Activated naive CD4-positive, alpha-beta T cell treated with anti-CD3 and anti-CD28 coated beads, Interleukin-2, amount 10 ng/mL, durations not matched to agents 7 days and 5 days (primary cell): ENCODE measurements around the gene DNAJB8.

Source experiments
- CTCF ChIA-PET: fragments of 350-600 bp; sonication (Branson Sonifier 250); formaldehyde crosslinking; loops from one replicate; lab custom pipeline; 2021; ENCODE audit warnings: antibody characterized with exemption; lab: Charles Lee
- DNase-seq: peaks from one replicate; pipeline ENCODE4 v3.0.0-alpha.2; 2020
- H3K27ac Mint-ChIP-seq: one replicate; pipeline ENCODE4 v1.8.0; 2021; ENCODE audit warnings: mild to moderate bottlenecking, moderate library complexity, mixed read lengths
- H3K27me3 Mint-ChIP-seq: one replicate; pipeline ENCODE4 v1.8.0; 2021; ENCODE audit warnings: mild to moderate bottlenecking, mixed read lengths
- H3K36me3 Mint-ChIP-seq: one replicate; pipeline ENCODE4 v1.8.0; 2021; ENCODE audit warnings: mixed read lengths
- H3K4me1 Mint-ChIP-seq: one replicate; pipeline ENCODE4 v1.8.0; 2021; ENCODE audit warnings: mixed read lengths
- H3K4me3 Mint-ChIP-seq: one replicate; pipeline ENCODE4 v1.8.0; 2021; ENCODE audit warnings: mild to moderate bottlenecking, moderate library complexity, mixed read lengths
- H3K9me3 Mint-ChIP-seq: one replicate; pipeline ENCODE4 v1.8.0; 2021; ENCODE audit warnings: mixed read lengths

Gene DNAJB8

DNA sequence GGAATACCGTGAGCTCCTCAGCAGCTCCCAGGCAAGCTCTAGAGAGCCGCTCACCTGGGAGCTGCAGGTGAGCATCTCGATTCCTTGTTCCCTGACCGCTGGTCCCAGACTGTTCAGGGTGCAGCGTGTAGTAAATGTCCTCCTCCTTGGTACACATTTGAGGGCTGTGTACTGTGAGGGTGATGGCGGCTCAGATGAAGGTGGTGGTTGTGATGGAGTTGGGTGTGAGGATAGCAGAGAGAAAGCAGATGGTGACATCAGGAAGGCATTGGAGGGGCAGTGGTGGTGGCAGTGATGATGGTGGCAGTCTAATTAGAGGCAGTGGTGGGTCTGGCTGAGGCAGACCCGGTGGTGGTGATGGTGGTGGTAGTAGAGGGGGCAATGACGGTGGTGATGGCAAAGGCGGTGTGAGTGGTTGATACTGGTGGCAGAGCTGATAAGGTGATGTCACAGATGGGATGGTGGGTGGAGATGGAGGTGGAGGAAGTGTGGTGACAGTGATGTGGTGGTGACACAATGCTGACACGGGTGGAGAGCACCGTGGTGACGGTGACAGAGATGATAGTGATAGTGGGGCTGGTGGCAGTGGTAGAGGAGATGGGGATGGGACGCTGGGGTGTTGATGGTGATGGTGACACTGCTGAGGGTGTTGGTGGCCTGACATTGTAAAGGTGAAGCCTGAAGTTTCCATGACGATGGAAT, at the start of gene DNAJB8:
DNAJB8 (minus strand) TSS at position 51 of the 702 bp plus-strand sequence. CDS start 3,645 bp downstream, outside the sequence.
- DNase-seq = peak; percentile 47
- H3K9me3 Mint-ChIP-seq = no peaks in the 10 kb centered on the region
- H3K4me1 Mint-ChIP-seq = peaks cover 6% of the 10 kb centered on the region
- H3K27ac Mint-ChIP-seq = no peak within 1 kb of the TSS
- peaks cover 37% of the 10 kb centered on the region for H3K27me3 Mint-ChIP-seq
- H3K4me3 Mint-ChIP-seq = no peak within 1 kb of the TSS
- no peaks in the 10 kb centered on the region for H3K36me3 Mint-ChIP-seq
- CTCF ChIA-PET = no interaction called here

DNA sequence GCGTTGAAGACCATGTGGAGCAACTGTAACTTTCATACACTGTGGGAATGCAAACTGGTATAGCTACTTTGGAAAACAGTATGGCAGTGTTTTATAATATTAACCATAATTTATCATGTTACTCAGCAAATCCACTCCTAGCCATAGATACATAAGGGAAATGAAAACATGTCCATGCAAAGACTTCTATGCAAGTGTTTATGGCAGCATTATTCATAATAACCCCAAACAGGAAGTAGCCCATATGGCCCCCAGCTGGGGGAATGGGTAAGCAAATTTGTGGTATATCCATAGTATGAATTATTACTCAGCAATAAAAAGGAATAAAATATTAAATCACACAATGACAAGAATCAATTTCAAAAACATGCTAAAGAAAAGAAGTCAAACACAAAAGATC, 49.3 kb upstream of the DNAJB8 start:
- H3K27me3 Mint-ChIP-seq = peaks cover 45% of the 10 kb centered on the region
- H3K27ac Mint-ChIP-seq = no peak overlapping the region
- no peaks in the 10 kb centered on the region for H3K4me1 Mint-ChIP-seq
- DNase-seq = no peak
- H3K4me3 Mint-ChIP-seq = no peak overlapping the region
- peaks cover 10% of the 10 kb centered on the region for H3K9me3 Mint-ChIP-seq
- no peaks in the 10 kb centered on the region for H3K36me3 Mint-ChIP-seq
- CTCF ChIA-PET = interaction anchor here (1.2 kb wide), 1 partner anchor 90 kb away, joined by 4 read pairs; no protein-coding TSS in a partner anchor

DNA sequence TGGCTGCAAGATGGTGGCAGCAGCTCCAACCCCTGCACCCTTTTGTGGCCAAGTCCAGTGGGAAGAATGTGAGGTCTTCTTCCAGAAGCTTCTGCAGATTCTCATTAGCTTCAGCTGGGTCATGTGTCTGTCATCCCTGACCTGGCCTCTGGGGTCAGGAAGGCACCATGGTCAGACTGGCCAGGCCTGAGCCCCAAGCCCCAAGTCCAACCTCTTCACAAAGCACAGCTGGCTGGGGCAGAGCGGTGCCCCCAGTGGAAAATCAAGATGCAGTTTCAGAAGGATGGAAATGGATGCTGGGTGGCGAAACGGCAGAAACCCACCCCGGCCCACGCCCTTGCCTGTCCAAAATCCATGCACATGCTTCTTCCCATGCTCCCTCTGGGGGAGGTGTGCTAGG, 42.2 kb upstream of the DNAJB8 start:
- H3K4me3 Mint-ChIP-seq = no peak overlapping the region
- H3K27ac Mint-ChIP-seq = no peak overlapping the region
- DNase-seq = no peak
- H3K27me3 Mint-ChIP-seq = peaks cover 47% of the 10 kb centered on the region
- H3K36me3 Mint-ChIP-seq = no peaks in the 10 kb centered on the region
- H3K9me3 Mint-ChIP-seq = peaks cover 1% of the 10 kb centered on the region
- H3K4me1 Mint-ChIP-seq = no peaks in the 10 kb centered on the region
- CTCF ChIA-PET = no interaction called here

DNA sequence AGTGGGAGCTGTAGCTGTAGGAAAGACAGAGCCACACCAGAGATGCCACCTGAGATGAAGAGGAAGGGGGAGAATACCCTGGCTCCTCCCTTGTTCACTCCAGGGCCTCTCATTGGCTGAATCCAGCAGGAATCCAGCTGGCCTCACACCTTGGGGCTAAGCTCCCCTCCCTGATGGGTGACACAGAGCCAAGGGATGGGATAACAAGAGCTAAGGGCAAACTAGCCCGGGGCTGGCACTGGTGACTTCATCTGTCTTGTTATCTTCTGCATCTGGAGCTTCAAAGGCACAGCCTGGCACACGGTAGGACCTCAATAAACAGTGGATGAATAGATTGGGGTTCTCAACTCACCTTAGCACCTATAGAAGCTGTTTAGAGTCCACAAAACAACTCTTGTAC, 40.1 kb upstream of the DNAJB8 start:
- CTCF ChIA-PET = interaction anchor here (1.6 to 2.2 kb wide), 2 partner anchors 11 to 81 kb away, joined by 4 to 5 read pairs; no protein-coding TSS in a partner anchor
- H3K36me3 Mint-ChIP-seq = no peaks in the 10 kb centered on the region
- H3K9me3 Mint-ChIP-seq = no peaks in the 10 kb centered on the region
- peaks cover 53% of the 10 kb centered on the region for H3K27me3 Mint-ChIP-seq
- no peak overlapping the region for H3K4me3 Mint-ChIP-seq
- no peaks in the 10 kb centered on the region for H3K4me1 Mint-ChIP-seq
- no peak overlapping the region for H3K27ac Mint-ChIP-seq
- no peak for DNase-seq

DNA sequence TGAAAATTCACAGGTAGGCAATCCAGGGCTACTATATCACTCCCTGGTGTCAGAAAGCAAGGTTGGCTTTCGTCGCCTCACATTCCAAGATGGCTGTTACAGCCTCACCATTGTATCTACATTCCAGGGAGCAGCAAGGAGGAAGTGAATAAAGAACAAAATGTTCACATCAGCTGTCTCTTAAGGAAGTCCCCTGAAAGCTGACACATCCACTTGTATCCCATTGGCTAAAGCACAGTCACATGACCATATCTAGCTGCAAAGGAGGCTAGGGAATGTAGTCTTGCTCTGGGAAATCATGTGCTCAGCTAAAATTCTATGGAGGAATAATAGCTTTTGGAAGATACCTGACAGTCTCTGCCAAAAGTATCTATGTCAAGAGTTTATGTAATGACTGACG, 39.1 kb upstream of the DNAJB8 start:
- Mint-ChIP-seq H3K9me3 (no peaks in the 10 kb centered on the region), H3K4me3 (no peak overlapping the region), H3K27ac (no peak overlapping the region), H3K36me3 (no peaks in the 10 kb centered on the region), H3K4me1 (no peaks in the 10 kb centered on the region), H3K27me3 (peaks cover 60% of the 10 kb centered on the region)
- CTCF ChIA-PET = interaction anchor here (1.2 to 2.2 kb wide), 4 partner anchors 8 to 100 kb away, joined by 3 to 5 read pairs (median 4); no protein-coding TSS in a partner anchor
- no peak for DNase-seq

DNA sequence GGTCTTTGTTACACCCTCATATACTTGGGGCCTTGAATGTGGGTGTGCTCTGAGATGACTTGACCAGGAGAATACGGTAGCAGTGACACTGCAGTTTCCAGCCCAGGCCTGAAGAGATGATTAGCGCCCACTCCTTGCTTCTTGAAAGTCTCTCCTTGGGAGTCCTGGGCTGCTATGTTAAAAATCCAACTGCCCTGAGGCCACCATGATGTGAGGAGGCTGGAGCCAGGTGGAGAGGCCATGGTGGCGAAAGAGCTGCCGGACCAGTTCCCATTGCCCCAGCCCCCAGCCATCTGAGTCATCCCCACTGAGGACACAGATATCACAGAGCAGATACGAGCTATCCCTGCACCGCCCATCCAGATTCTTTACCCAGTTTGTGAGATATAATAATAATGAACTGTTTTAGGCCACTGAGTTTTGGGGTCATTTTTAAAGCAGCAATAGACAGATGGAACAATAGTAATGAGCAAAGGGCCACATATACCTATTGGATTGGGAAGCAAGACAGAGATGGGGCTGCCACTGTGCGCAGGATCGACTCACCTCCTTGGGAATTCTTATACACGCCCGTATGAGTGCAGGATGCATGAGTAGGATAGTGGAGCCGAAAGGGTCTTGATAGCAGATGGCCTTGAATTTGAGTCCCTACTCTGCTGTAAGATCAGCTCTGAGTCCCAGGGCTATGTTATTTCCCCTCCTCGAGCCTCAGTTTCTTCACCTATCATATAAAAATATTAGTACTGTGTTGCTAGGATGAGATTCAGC, 38.5 kb upstream of the DNAJB8 start:
- Mint-ChIP-seq H3K36me3 (no peaks in the 10 kb centered on the region), H3K27ac (no peak overlapping the region), H3K4me3 (no peak overlapping the region), H3K9me3 (no peaks in the 10 kb centered on the region), H3K27me3 (peaks cover 56% of the 10 kb centered on the region), H3K4me1 (no peaks in the 10 kb centered on the region)
- DNase-seq = no peak
- CTCF ChIA-PET = interaction anchor here (1.2 to 1.6 kb wide), 3 partner anchors 8 to 101 kb away, joined by 3 to 5 read pairs (median 3); no protein-coding TSS in a partner anchor

DNA sequence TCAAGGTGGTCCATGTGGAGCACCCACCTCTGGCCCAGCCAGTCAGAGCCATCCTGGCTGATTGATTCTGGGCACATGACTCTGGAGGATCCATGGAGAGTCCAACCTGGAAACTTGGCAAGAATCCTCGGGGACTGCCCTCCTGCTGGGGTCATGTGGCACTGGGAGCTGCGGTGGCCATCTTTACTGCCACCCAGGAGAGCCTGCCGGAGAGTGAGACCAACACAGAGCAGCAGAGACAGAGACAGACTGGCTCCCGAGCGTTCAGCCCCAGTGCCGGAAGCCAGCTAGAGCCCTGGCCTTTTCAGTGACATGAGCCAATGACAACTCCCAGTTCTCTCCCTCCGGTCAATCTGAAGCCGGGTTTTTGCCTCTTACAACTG, 37.8 kb upstream of the DNAJB8 start:
- Mint-ChIP-seq H3K27ac (no peak overlapping the region), H3K27me3 (peaks cover 56% of the 10 kb centered on the region), H3K36me3 (no peaks in the 10 kb centered on the region), H3K4me1 (no peaks in the 10 kb centered on the region), H3K4me3 (no peak overlapping the region), H3K9me3 (no peaks in the 10 kb centered on the region)
- no peak for DNase-seq
- CTCF ChIA-PET = no interaction called here

DNA sequence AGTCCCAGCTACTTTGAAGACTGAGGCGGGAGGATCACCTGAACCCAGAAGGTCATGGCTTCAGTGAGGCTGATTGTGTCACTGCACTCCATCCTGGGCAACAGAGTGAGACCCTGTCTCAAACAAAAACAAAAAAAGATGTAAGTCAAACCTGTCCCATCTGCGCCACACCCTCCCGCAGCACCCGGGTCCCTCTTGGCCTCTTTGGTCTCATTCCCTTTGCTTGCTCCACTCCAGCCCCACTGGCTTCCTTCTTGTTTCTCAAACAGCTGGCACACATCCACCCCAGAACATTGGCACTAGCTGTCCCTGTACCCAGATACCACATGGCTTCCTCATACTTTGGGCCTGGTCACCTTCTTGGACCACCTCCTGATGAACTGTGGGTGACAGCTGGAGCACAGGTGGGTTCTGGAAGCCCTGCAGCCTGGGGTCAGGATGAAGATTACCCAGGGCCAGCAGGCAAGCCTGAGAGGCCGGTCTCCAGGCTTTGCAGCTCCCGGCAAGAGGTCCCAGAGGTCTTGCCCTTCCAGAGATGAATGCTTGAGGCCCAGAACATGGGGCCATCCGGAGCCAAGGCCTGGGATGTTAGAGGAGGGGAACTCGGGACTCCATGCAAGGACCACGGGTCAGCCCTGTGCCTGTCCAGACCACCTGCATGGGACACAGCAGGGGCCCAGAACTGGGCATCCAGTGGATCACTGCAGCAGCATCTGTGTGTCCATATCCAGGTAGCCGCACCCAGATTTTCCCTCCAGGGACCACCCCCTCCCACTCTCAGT, 37.3 kb upstream of the DNAJB8 start:
- Mint-ChIP-seq H3K36me3 (no peaks in the 10 kb centered on the region), H3K9me3 (no peaks in the 10 kb centered on the region), H3K27me3 (peaks cover 55% of the 10 kb centered on the region), H3K4me1 (no peaks in the 10 kb centered on the region), H3K4me3 (no peak overlapping the region), H3K27ac (no peak overlapping the region)
- CTCF ChIA-PET = no interaction called here
- DNase-seq = no peak

DNA sequence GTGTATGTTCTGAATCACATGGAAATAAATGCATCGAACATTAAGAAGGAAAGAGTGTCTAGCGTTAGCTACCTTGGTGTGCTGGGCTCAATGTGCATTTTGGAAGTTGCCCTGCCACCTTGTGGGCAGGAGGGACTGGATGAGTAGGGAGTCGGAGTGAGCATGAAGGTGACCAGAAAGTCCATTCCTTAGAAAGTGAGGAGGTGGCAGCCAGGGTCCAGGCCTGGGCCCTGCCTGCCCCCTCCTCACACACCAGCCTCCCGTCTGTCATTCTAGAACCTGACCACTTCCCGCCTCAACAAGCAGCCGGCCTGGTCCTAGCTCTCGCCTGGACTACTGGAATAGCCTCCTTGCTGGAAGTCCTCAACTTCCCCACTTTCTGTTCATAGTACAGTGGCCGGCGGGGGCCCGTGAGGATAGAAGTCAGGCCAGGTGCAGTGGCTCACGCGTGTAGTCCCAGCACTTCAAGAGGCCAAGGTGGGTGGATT, 36.5 kb upstream of the DNAJB8 start:
- CTCF ChIA-PET = no interaction called here
- H3K36me3 Mint-ChIP-seq = no peaks in the 10 kb centered on the region

DNA sequence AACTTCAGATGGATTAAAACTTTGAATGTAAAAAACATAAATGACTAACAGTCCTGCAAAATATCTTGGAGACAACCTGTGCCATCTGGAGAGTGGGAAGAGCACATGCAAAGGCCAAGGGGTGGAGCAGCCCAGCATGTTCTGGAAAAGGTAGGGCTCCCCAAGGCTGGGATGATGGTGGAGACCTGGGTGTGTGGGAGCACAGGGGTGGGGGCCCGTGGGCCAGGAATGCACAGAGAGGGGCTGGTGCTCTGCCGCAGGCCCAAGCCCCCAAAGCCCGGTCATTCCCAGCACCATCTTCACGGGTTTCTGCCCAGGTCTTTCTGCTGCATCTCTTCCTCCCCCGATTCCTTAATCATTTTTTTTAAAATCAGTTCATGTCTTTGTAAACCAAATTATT, 36.0 kb upstream of the DNAJB8 start:
- Mint-ChIP-seq H3K9me3 (no peaks in the 10 kb centered on the region), H3K27ac (no peak overlapping the region), H3K36me3 (no peaks in the 10 kb centered on the region), H3K27me3 (peaks cover 60% of the 10 kb centered on the region), H3K4me1 (peaks cover 3% of the 10 kb centered on the region), H3K4me3 (no peak overlapping the region)
- CTCF ChIA-PET = no interaction called here
- DNase-seq = no peak

More for the DNA sequence above, 36.5 kb upstream of the DNAJB8 start:
- no peak for DNase-seq
- no peak overlapping the region for H3K27ac Mint-ChIP-seq
- H3K4me1 Mint-ChIP-seq = peaks cover 3% of the 10 kb centered on the region
- no peaks in the 10 kb centered on the region for H3K9me3 Mint-ChIP-seq
- no peak overlapping the region for H3K4me3 Mint-ChIP-seq
- peaks cover 58% of the 10 kb centered on the region for H3K27me3 Mint-ChIP-seq

DNA sequence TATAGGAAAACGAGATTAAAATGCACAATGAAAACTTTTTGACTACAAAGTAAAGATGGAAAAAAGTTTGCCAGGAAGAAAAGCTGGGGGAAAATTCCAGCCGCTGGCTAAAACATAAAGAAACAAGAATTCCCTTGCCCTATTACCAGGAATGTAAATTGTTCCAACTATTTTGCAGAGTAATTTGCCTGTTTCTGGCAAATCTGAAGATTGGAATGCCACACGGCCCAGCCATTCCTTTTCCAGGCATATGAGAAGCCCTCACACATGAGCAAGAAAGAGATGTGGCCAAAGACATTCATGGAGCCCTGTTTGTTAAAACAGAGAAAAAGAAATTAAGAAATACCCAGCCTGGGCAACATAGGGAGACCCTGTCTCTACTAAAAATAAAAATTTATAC, 34.7 kb upstream of the DNAJB8 start:
- H3K4me3 Mint-ChIP-seq = no peak overlapping the region
- no peak for DNase-seq
- H3K36me3 Mint-ChIP-seq = no peaks in the 10 kb centered on the region
- no peak overlapping the region for H3K27ac Mint-ChIP-seq
- peaks cover 8% of the 10 kb centered on the region for H3K4me1 Mint-ChIP-seq
- CTCF ChIA-PET = no interaction called here
- peaks cover 62% of the 10 kb centered on the region for H3K27me3 Mint-ChIP-seq
- no peaks in the 10 kb centered on the region for H3K9me3 Mint-ChIP-seq

DNA sequence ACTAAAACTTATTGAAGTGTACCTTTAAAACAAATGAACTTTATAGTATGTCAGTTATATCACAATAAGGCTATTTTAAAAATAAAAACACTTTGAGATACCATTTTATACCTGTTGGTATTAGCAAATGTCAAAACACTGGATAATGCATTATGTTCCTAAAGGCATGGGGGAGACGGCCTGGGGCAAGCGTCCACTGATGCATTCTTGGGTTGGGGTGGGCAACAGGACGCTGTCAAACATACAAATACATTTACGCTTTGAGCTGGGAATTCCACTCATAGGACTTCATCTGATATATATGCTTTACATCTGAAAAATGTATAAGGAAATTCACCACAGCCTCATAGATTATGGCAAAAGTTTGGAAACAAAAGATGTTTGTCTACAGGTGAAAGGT, 33.9 kb upstream of the DNAJB8 start:
- Mint-ChIP-seq H3K27me3 (peaks cover 71% of the 10 kb centered on the region), H3K27ac (no peak overlapping the region)

DNA sequence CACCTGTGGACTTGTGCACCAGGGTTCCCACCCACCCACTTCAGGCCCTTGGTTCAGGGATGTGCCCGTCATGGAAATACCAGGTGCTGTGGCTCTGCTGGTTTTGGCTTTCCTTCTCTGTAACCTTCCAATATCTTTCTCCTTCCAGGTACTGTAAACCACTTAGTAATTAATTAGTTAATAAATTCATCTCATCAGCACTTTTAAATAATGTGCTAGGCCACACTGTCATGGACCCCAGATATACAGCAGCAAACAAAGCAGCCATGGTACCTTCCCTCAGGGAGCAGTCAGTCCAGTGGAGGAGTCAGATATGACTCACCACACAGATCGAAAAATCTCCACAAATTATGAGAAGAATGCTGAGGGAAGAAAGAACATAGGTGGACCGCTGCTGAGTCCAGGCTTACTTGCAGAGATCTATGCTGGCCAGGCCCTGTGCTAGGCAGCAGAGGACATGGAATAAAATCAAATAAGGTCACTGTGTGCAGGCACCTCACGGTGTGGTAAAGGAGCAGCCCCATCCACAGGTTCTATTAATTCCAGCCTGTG, 33.1 kb upstream of the DNAJB8 start:
- H3K4me3 Mint-ChIP-seq = no peak overlapping the region
- H3K27me3 Mint-ChIP-seq = peaks cover 79% of the 10 kb centered on the region
- no peaks in the 10 kb centered on the region for H3K36me3 Mint-ChIP-seq
- no peak overlapping the region for H3K27ac Mint-ChIP-seq
- no peak for DNase-seq
- H3K4me1 Mint-ChIP-seq = peaks cover 8% of the 10 kb centered on the region
- no peaks in the 10 kb centered on the region for H3K9me3 Mint-ChIP-seq
- CTCF ChIA-PET = interaction anchor here (0.7 to 5.3 kb wide), 5 partner anchors 69 to 404 kb away, joined by 3 to 62 read pairs (median 4); no protein-coding TSS in a partner anchor

More for the DNA sequence above, 33.9 kb upstream of the DNAJB8 start:
- Mint-ChIP-seq H3K36me3 (no peaks in the 10 kb centered on the region), H3K4me3 (no peak overlapping the region), H3K4me1 (peaks cover 8% of the 10 kb centered on the region), H3K9me3 (no peaks in the 10 kb centered on the region)
- DNase-seq = no peak
- CTCF ChIA-PET = no interaction called here
